ENCODE results near the gene XIRP2. TPM values are rescaled to one million over a fixed set of nuclear protein-coding genes. Genes with fewer than 3 reads are reported as not detected.

The XIRP2 gene
- total and polyA plus RNA-seq, 2 of the 8 experiments (the other 6 are each of a cell fraction or from before 2014, with no cell fraction given) = 0.11 TPM; not detected in 1

DNA sequence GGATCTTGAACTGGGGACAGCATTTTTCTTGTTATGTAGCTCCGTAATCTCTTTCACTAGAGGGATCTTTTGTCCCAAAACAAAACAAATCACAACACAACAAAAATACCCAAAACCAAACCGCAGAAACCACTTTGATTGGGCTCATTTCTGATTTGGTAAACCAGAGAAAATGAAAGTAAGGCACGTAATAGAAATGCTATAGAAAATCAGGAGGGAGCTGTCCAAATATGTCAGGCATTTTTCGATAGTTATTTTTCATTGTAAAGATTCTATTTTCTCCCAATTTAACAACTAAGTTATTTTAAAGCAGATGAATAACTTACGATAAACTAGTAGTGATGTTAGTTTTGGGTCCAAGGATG, 406.5 kb downstream of the XIRP2 start:
- Histone ChIP-seq H3K27ac (ENCODE audit: low read depth, low read length) (no peak overlapping the region), H3K79me2 (ENCODE audit: control insufficient read depth in 1 of 2, insufficient read depth in 2 of 2, low read length in 2 of 2) (peaks cover 10 to 64% of the 10 kb centered on the region in 2 experiments), H3K79me1 (ENCODE audit: low read depth, low read length) (no peaks in the 10 kb centered on the region), H2AFZ (ENCODE audit: low read length) (no peak overlapping the region), H3K9me3 (ENCODE audit: insufficient read depth in 2 of 2, low read depth in 1 of 2, low read length in 1 of 2) (no peaks in the 10 kb centered on the region), H3K23me2 (ENCODE audit: low read depth, low read length) (peaks cover 16% of the 10 kb centered on the region), H3K36me3 (ENCODE audit: control insufficient read depth in 2 of 4, insufficient read depth in 4 of 4, low read length in 3 of 4) (no peaks in the 10 kb centered on the region), H3K23ac (ENCODE audit: insufficient read length) (no peak overlapping the region), H2BK5ac (ENCODE audit: low read depth, low read length) (no peak overlapping the region), H4K8ac (ENCODE audit: extremely low read depth, insufficient read depth, low read length) (no peak overlapping the region), H3K4me1 (replicated peaks in 1 of 4; ENCODE audit: control insufficient read depth in 3 of 4, insufficient read depth in 4 of 4, low read length in 3 of 4) (peaks cover 0 to 8% (median 4%) of the 10 kb centered on the region in 4 experiments; a peak in 5 of 7 replicates), H2BK20ac (ENCODE audit: low read length) (no peak overlapping the region), H3K14ac (ENCODE audit: insufficient read length) (no peak overlapping the region), H4K5ac (ENCODE audit: insufficient read length, low read depth, low read length) (no peak overlapping the region), H2BK15ac (ENCODE audit: low read length) (no peak overlapping the region), H4K20me1 (replicated peaks in 1 of 2; ENCODE audit: control insufficient read depth in 1 of 2, insufficient read depth in 2 of 2, low read length in 2 of 2) (peaks cover 6 to 10% of the 10 kb centered on the region in 2 experiments), H3K18ac (ENCODE audit: extremely low read depth, low read length) (no peak overlapping the region), H2AK5ac (ENCODE audit: low read depth, low read length) (no peak overlapping the region), H2BK120ac (replicated peaks; ENCODE audit: low read depth, low read length) (no peak overlapping the region), H3K4me3 (ENCODE audit: extremely low read depth in 1 of 4, insufficient read depth in 2 of 4, low read depth in 3 of 4, low read length in 4 of 4) (peak overlapping the region; percentile 79 to 84 (median 80)), H3K27me3 (replicated peaks in 1 of 4; ENCODE audit: control insufficient read depth in 3 of 4, extremely low read depth in 1 of 4, insufficient read depth in 3 of 4, low read length in 3 of 4) (no peaks in the 10 kb centered on the region), H3K56ac (replicated peaks; ENCODE audit: insufficient read length, low read depth, low read length) (no peak overlapping the region), H3K9ac (replicated peaks in 1 of 4; ENCODE audit: extremely low read depth in 1 of 4, low read depth in 3 of 4, low read length in 3 of 4) (peak overlapping the region in 2 of 4 experiments; percentile 4 to 23; a peak in 1 of 7 replicates), H2BK12ac (ENCODE audit: low read depth, low read length) (no peak overlapping the region), H3K4me2 (ENCODE audit: insufficient read depth in 1 of 2, low read depth in 2 of 2, low read length in 2 of 2) (peak overlapping the region; percentile 91 to 94), H3K4ac (replicated peaks; ENCODE audit: insufficient read length, low read depth, low read length) (no peak overlapping the region), H4K91ac (replicated peaks; ENCODE audit: insufficient read length, low read length) (no peak overlapping the region)
- ChIA-PET CTCF (ENCODE audit: partially characterized antibody) (interaction anchor here (1.0 to 2.8 kb wide), 5 partner anchors 10 to 824 kb away, joined by 3 to 15 read pairs (median 6); no protein-coding TSS in a partner anchor), POLR2A (ENCODE audit: partially characterized antibody) (interaction anchor here (0.9 to 3.3 kb wide), 3 partner anchors 9 to 41 kb away, joined by 3 to 21 read pairs (median 6); no protein-coding TSS in a partner anchor)
- 25% methylated on average over 5 of the region's 5 CpGs; no CpG with 5 or more reads in 1 of the 2 experiments for WGBS, 2 experiments (ENCODE audit: extremely low coverage in 1 of 2, insufficient coverage in 1 of 2, insufficient read length in 1 of 2, insufficient replicate concordance in 2 of 2, low coverage in 1 of 2, low lambda C conversion rate in 2 of 2, missing lambda C conversion rate in 1 of 2)
- no peak for DNase-seq (ENCODE audit: low read depth in 1 of 2, low spot score in 2 of 2)
- FAIRE-seq = peak; percentile 70

All from H1 (cell line).